HG02623 (cell line): ENCODE results near the gene RASSF4.

Source experiments
- ATAC-seq: cut with Tn5 transposase; IDR thresholded peaks from one replicate; pipeline ENCODE4 v1.9.1; 2021; ENCODE audit warnings: moderate library complexity; ENCODE audit not compliant: unreplicated experiment

Gene RASSF4

DNA sequence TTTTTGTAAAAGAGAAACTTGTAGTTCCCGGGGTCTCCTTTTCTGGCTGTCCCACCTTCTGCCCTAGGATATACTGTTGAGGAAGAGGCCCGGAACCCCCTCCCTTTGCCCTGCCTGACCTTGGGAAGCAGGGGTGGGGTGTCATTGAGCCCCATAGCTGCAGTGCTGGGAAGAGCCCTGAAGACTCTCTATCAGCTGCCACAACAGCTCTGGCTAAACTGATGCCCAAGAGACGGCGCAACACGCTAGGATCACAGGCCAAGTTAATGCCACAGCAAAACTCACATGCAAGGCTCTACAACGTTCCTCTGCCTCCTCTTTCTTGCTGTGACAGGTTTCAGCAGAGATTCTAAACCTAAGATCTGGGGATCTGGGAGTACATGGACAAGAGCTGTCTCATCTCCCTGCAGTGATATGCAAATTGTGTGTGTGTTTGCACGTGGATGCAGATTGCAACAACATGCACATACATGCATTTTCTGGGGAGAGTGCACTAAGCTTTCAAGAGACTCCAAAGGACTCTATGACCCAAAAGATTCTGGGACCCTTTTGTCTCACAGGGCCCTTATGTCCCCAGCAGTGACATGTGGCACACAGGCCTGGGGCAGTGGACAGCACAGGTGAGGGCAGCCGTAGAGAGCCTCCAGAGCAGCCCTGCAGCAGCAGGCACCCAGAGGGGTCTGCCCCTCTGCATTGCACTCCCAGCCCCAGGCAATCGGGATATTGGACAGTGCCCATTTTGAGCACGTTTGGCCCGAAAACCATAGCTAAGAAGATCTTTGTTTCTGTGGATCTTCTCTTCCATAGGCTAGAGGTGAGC, 2.5 kb downstream of the RASSF4 start:
- no peak for ATAC-seq

DNA sequence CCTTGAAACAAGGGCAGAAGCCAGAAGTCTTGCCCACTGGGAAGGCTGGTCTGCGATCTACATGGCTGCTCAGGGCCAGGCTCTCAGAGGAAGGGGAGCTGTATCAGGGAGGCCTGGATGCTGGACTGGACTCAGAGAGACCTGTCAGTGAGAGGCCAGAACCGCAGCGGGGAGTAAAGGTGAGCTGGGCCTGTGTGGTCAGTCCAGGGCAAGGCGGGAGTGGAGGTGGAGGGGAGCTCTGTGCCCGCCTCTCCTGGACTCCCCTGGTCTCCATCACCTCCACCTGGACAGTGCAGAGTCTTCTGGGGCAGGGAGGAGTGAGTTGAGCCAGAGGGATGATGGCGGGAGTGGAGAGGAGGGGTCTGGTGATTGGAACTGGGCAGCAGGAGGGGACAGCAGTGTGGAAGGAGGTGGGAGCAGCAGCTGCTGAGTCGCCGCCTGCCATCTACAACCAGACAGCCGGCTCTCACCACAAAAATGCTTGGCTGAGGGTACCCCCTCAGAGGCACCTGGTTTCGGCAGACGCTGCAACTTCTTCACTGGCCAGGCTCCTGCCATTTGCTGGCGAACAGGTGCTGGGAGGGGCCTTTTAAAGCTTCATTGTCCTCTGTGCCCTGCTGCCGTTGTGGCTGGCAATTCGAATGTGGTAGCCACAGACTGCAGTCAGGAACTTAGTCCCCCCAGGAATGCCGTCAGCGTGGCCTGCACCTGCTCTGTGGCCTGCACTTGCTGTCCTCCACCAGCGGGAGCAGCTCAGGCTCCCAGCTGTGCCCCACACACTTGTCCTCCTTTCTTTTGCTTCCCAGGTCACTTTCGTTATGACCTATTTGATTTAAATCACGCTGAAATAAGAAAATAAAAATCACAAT, 3.5 kb downstream of the RASSF4 start:
- no peak for ATAC-seq

DNA sequence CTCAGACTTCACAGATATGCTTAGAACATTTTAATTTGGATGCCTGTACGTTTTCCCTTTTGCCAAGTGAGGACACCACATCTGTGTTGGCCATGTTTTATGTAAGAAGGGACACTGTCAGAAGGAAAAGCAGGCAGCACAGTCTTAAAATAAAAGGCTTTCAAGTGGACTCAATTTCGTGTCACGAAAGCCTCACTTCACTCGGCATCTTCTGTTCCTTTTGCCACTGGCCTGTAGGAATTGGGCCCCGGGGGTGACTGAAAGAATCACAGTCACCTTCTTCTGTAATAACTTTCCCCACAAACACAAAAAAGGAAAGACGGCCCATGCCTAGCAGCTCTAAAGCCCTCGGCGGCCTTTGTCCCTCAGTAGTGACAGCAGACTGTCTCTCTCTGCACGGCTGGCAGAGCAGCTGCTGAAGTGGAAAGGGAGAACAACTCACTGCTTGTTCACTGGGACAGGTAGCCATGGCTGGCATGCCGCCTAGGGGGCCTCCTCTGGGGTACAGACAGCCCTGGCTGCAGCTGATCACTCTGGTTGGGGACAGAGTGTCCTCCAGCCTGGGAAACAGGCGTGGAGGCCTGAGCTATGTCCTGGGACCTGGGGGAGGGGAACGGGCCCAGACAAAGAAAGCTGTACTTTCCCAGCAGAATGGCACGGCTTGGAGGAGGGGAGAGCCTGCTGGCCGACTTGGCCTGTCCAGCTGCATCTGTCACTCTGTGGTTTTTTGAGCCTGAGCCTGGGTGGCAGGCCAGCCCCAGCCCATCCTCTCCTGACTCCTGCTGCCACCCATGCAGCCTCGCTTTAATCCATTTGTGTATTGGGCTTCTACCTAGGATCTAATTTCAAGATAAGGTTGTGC, 4.4 kb downstream of the RASSF4 start:
- ATAC-seq, result no peak

DNA sequence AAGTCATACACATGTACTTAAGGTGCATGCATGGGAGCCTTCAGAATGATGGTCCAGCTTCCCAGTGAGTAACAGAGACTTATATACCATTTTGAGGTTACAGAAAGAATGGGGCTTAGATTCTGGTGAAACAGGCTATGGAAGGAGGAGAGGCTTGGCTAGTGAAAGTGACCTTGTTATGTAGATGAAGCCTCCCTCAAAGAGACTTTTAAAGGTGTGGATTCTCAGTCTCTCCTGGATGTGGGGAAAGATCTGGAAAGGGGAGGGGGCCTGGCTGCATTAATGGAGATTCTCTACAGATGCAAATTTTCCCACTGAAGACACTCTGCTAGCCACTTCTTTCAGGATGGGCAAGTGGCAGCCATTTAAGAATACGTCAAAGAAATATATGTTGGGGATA, 5.5 kb downstream of the RASSF4 start:
- no peak for ATAC-seq

DNA sequence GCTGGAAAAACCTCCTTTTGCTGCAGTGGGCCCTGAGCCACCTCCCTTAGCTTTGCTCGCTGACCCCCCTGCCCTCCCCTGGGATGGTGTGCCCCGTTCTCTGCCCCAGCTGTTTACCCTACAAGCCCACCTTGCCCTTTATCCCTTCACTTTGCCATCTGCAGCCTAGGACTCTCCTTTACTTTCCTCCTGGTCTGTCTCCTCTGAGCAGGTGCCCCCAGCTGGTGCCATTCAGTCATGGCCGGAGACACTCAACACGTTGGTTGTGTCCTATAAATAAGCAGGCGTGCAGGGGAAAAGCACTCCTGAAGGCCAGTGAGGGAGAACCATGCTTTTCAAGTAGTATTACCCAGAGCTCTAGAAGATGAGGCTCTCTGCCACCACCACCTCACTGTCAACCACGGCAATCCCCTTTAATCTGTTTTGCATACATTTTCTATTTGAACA, 6.1 kb downstream of the RASSF4 start:
- peak; percentile 30 for ATAC-seq

DNA sequence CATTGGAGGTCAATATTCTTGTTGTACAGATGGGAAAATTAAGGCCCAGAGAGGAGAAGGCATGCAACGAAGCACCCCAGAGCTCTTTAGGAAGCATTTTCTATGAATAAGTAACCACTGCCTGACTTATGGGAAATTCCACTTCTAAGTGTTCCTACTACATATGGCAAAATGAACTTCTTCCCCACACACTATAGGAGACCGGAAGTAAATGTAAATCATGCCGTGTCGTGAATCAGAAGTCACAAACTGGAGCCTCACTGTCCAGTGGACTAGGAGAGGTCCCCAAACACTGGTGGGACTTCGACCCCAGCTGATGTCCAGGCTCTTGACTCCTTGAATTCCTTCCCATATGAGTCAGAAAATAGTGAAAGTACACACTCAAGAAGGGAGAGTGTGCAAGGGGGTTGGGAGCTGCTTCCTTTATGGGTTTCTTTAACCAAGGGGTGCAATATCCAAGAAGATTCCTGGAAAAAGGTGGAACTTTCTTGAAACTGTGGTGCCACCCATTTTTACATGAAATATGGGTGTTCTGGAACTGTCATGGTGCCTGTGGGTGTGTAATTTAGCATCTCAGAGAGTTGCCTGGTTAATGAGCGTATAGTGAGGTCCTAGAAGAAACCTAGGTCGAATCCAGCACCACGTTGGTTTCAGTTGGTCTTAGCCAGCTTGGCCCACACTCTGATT, 6.7 kb downstream of the RASSF4 start:
- peak; percentile 30 for ATAC-seq

DNA sequence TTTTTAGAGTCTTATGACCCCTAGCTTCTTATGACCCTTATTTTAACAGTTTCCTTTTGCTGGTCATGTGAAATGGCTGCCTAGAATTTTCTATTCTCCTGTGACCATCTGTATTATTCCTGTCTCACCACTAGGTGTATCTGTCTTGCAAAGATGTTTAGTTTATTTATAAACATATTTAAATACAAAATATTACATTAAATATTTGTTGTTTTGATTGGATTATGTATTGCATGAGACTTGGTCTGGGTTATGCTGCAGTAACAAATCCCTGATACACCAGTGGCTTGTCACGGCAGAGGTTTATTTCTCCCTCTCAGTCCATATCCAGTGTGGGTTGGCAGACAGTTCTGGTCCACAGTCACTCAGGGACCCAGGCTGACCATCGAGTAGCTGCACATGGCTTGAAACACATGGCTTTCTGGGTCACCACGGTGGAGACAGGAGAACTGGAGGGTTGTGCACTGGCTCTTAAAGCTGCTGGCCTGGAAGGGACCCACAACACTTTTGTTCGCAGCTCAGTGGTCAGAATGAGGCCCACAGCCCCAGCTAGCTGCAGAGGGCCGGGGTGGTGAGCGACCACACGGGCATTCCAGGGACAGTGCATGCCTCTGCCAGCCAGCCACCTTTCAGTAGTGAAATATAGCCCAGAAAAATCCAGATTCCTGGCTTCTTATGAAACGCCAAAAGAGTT, 7.4 kb downstream of the RASSF4 start:
- ATAC-seq, result no peak

DNA sequence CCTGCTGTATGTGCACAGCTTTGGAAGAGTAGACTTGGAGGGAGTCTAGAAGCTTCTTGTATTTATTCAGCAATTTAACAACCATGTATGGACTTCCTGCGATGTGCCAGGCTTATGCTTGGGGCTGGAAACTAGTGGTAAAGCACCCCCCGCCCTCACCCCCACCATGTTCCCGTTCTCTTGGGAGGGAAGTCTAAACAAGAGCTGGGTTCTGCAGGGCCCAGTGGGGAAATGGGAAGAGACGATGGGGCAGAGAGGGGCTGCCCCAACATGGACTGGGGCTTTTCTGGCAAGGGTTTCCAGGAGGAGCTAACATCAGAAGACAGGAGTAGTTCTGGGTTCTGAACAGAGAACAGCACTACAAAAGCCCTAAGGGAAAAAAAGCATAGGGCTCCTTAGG, 8.0 kb downstream of the RASSF4 start:
- no peak for ATAC-seq

DNA sequence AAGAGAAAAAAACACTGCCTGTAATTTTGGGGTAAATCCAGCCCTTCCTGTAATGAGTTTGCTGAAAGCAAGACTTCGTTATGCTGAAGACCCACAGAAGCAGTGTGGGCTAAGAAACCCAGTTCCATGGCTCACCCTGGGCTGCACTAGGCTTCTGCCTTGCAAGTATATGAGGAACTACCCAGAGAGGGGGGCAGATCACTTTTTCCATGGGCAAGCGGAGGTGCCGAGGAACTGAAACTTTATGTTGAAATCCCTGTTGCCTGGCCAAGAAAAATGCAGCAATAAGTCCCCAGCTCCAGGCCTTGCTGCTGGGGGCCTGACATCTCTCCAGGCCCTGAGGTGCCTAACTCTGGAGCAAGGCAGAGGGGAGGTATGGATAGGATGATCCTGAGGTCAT, 8.5 kb downstream of the RASSF4 start:
- ATAC-seq, result no peak

DNA sequence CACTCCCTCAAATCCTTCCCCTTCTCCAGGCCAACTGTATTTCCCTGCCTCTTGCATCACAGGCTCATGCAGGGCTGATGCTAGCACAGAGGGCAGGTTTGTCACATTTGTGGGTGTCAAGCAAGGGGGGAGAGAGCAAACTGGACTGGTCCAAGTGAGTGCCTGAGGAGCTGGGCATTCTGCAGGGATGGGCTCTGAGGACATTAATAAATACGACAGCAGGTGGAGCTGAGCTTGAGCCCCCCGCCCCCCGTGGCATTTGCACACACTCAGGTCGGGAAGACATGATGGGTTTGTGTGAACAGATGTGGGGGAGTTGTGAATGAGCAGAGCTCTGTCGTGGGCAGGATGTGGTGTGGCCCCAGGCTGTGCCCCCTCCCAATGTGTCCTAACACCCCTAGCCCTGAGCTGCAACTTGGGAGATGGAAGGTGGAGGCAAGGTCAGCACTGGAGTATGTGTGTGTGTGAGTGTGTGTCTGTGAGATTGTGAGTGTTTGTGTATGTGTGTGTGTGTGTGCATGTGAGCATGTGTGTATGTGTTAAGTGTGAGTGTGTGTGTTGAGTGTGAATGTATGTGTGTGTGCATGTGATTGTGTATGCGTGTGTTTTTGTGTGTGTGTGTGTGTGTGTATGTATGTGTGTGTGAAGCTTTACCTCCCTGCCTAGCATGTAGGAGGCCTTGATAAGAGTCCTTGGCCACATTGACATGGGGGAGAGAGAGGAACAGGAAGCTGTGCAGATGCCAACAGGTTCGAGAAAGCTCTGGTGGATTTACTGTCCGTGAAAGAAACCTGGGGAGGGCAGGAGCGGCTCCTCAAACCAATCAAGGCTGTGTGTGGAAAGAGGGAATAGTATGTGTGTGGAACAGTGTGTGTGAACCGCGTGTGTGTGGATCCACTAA, 9.1 kb downstream of the RASSF4 start:
- ATAC-seq, result no peak

DNA sequence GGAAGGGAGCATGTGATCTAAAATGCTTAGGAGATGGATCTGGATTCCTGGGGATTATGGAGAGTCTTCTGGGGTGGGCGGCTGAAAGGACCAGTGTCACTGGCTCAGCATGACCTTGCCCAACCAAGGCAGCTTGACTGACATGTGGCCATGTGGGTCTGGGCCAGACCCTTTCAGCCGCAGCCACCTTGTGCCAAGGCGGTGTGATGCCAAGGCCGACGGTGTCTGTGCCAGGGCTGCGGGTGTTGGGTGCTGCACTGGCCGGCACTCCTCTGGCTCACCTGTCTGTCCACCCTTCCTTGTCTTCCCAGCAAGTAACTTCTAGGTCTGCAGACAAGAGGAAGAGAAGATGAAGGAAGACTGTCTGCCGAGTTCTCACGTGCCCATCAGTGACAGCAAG, 10.3 kb downstream of the RASSF4 start:
- no peak for ATAC-seq

DNA sequence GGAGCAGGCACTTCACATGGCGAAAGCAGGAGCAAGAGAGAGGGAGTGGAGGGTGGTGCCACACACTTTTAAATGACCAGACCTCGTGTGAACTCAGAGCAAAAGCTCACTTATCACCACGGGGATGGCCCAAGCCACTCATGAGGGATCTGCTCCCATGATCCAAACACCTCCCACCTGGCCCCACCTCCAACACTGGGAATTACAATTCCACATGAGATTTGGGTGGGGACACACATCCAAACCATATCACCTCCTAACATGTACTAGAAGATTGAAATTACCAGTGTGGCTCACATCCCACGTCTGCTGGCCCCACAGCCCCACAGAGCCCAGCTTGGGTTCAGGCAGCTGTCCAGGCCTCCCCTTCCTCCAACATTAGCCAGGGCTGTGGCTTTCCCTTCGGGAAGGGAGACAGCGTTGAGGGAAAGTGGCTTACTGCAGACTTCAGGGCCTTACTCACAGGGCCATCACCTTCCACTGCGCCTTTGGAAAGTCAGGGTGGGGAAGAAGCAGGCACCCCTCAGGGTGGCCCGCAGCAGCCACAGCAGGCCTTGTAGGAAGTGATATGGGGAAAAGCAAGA, 11.3 kb downstream of the RASSF4 start:
- no peak for ATAC-seq

DNA sequence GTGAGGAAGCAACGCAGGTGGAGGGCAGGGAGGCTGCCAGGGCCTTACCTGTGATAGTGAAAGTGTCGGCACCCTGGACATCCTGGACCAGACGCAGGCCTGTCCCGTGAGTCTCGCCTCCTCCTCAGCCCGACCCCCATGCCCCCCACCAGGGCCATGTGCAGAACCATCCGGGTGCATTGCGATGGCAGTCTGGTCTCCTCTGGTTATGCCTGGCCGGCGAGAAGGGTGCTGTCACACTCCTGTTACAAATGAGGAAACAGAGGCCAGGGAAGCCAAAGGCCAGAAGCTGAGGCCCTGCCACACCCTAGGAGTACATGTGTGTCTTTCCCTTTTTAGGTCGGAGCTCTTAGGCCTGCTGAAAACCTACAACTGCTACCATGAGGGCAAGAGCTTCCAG, 11.8 kb downstream of the RASSF4 start:
- no peak for ATAC-seq

DNA sequence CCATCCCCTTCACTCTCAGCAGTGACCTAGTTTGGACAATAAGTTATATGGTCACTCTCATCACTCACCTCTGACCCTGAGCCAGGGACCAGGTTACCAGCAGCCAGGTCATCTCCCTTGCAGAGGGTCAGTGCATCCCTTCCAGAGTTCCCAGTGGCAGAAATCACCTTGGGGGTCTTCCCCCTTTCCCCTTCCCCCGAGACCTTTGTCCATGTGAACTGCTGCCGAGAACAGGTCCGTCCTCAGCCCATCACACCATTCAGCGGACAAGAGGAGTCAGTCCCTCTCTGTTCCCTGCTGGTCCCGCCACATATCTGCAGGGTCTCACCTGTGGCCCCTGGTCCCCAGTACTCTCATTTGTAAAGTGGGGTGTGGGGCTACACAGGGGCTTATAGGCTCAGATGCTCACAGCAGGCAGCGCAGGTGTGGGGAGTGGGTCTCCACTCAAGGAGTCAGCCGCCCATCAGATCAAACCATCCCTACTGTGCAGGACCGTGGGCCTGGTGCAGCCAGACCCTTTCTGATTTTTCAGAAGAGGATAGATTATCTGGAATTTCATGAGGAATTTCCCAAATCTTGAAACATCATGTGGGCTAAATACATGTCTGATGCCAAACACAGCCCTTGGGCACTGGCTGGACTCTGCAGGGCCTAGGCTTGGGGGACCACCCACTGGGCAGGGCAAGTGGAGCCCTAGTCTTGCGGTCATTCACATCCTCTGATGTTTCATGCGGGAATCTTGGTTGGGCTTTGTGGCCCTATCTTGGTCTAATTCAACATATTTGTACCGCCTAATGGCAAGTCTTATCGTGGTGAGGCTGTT, 12.5 kb downstream of the RASSF4 start:
- ATAC-seq, result no peak

DNA sequence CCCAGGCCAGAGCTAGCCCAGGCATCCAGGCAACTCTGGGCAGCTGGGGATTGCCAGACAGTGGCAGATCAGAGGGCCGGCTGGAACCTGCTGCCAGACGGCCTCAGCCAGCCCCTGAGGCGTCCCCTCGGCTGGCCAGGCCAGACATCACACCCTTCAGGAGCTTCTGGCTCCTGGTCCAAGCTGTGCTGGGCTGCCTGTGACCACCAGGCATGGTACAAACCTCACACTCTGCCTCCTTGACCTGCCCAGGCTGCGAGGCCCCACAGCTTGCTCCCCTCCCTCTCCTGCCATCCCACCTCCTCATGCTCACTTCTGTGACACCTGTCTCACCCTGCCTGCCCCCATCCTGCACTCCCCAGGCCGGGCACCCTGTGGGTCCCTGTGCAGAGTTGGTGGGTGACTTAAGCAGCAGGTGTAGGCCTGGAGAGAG, 13.3 kb downstream of the RASSF4 start:
- ATAC-seq, result no peak

DNA sequence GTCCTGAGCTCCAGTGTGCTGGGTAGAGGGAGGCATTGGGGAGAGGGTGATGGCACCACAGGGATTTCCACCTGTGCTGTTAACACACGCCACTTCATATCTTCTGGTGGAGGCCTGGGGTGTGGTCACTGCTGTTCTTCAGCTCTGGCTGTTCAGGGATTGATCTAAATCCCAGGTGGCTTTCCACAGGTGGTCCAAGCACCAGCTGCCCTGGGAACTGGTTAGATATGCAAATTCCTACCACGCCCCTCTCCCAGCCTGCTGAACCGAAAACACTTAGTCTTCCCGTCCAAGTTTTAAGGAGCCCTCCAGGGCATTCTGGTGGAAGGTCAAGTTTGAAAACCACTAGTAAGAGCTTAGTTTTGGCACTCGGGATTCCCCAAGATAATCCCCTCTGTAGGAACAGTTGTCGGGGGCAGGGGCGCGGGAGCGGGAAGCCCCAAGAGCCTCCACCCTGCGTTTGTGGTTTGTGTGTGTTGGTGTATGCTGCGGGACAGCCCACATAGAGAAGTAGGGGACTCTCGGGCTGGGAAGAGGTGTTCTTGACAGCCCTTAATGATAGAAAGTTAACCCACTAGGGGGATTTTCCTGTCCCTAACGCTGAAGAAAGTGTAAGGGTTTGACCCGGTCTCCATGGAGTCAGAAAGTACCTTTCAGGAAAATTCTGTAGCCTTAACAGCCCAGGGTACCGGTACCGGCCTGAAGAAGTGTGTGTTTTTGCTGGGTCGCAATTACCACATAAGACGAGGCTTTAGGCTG, 13.9 kb downstream of the RASSF4 start:
- ATAC-seq, result no peak

DNA sequence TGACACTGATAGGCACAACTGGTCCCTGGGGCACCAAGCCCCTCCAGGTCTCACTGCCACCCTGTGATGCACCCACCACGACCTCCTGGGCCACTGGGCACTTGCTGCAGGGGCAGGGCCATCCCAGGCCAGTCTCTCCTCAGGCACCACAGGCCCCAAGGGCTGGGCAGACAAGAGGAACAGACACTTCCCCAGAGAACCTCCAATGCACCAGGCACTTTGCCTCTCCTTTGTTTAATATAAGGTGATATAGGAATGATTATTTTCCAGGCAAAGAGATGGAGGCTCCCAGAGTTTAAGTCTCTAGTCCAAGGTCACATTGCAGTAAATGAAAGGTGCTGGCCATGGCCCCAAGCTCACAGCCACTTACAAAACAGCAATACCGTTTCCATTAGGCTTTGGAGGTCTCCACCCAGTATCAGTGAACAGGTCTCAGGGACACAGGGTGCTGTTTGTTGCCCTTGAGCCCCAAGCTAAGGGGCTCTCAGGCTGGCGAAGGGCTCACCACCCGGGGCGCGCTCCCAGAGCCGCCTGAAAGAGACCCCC, 14.6 kb downstream of the RASSF4 start:
- no peak for ATAC-seq
